DMS 273 treated with DMSO at 0.1 percent for 48 hours (cell line): ENCODE results near the gene THBS1.
A peak's percentile ranks its signal among the peaks of the same experiment; 100 is the strongest.

Source experiments
- DNase-seq: peaks from one replicate; lab custom pipeline; 2025; lab: John Stamatoyannopoulos, UW

The THBS1 gene

DNA sequence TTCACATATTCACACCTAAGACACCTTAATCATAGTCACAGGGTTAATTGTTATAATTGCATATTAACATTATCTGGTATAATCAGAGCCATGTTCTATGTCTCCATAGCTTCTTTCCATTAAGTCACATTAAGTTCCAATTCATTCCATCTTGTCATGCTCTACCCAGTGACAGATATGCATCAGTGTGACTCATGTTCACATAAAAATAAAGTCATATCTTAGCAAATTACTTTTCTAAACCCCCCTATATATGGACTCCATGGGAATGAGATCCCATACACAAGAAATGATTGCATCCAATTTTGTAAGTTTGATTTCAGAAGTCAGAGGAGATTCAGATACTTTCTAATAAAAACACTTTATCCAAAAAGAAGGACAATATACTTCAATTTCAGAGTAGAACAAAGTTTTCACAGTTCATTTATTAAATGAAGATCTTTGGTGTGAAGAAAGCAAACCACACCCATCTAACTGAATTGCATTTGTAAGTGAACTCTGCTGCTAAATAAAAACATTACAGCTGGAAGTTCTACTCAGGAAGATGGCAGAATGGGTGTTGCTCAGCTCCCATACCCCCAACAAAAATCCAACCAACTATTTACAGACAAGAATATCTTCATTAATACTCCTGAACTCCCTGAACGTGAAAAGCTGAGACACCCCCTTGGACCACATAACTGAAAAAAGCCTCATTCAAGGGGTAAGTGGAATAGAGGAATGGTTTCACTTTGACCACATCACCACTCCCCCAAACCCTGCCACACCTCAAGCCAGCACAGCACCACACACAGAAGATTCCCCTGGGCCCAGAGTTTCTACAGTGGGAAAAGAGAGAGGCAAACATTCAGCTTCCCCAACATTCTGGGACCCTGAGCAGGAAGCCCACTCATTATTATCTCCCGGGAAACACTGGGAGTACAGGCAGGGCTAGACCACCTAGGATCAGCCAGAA lies 27.6 kb downstream of the THBS1 start:
- no peak for DNase-seq

DNA sequence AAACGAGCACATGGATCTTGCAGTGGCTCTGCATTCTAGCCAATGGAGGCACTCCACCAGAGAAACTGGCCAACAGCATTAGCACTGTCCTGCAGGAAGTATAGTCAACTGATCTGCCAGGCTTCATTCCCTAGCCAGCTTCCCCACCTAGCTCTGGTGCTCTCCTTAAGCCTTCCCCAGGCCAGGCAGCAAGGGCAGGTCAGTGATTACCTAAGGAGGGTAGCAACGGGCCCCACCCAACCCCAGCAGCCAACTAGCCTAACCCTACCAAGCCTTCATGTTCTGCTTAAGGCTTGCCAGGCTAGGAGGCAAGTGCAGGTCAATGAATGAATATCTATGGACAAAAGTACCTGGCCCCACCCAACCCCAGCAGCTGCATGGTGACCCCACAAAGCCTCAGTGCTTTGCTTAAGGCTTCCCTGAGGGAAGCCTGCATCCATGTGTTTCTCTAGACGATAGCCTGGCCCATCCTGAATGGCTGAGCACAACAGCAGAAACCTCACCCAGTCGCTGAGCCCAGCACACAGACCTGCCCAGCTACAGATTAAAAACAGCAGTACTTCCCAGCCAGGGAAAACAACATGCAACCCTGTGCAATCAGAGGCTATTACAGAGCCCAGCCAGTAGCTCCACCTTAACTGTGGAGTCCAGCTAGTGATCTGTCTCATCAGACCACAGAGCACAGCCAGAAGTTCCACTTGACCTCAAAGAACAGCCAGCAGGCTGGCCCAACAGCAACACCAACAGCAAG lies 28.5 kb downstream of the THBS1 start:
- DNase-seq = no peak

- DNase-seq = no peak
These were observed 29.8 kb downstream of the THBS1 start for GRCh38 chr15:39610665-39611064.

DNA sequence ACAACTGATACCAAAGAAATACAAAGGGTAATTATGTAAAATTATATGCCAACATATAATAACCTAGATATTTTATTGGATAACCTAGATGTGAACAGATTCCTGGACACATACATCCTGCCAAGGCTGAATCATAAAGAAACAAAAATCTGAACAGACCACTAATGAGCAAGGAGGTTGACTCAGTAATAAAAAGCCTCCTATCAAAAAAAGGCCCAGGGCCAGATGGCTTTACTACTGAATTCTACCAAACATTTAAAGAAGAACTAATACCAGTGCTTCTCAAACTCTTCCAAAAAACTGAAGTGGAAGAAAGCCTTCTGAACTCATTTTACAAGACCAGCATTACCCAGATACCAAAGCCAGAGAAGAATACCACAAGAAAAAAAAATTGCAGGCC lies 32.4 kb downstream of the THBS1 start:
- no peak for DNase-seq

- DNase-seq = no peak
These were observed 33.0 kb downstream of the THBS1 start for GRCh38 chr15:39613861-39614260.

GRCh38 chr15:39616731-39617455 lies 36.0 kb downstream of the THBS1 start:
- DNase-seq = no peak

DNA sequence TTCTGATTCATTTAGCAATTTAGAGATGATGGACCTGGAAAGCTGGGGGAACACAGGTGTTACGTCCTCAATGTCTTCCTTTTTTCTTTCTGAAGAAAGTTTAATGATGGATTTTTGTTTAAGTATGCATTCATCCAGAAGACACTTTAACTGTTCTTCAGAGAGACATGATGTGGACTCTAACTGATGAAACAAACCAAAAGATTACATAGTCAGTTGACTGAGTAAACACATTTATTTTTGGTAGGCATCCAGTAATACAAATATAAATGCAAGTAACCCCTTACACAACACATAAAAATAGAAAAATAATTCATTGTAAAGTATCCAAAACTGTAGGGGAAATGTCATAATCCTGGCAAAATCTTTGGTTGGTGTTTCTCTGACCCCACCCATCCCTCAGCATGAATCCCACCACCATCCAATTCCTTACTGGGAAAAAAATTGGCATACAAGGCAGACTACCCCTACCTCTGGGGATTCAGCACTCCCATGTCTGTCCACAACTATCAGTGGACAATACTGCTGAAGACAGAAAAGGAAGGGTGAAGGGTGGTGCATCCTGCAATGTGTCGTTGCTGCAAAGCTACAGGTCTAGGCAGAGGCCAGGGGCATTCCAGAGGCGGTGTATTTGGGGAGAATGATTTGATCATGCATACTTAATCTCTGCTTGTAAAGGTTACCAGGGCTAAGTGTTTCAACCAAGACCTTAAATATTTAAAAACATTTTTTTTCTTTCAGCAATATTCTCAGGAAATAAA lies 37.4 kb downstream of the THBS1 start:
- DNase-seq = no peak

GRCh38 chr15:39621210-39621609 lies 40.3 kb downstream of the THBS1 start:
- DNase-seq = peak; percentile 4

DNA sequence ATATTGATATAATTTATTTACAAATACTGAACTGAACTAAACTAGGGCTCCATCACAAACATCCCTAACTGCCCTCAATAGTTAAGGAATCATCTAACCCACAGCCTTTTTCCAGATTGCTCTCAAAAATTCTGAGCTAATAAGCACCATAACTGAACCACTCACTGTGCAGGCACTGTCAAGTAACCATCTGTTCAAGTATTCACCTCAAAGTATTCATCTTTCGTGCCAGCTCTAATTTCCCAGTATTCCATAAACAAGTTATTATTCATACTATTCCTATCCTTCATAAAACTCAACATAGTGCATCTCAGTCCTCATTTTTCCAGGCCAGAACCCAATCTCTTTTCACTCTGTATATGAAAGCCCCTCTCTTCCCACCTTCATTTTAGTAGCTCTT lies 41.1 kb downstream of the THBS1 start:
- DNase-seq = peak; percentile 13

- DNase-seq = no peak
These were observed 42.0 kb downstream of the THBS1 start for GRCh38 chr15:39622660-39623516.

- no peak for DNase-seq
These were observed 42.7 kb downstream of the THBS1 start for GRCh38 chr15:39623529-39623931.

- no peak for DNase-seq
These were observed 43.9 kb downstream of the THBS1 start for GRCh38 chr15:39624806-39625205.

- DNase-seq = no peak
These were observed 44.6 kb downstream of the THBS1 start for GRCh38 chr15:39625451-39625850.

- DNase-seq = no peak
These were observed 45.0 kb downstream of the THBS1 start for GRCh38 chr15:39625856-39626255.

GRCh38 chr15:39627451-39628143 lies 46.7 kb downstream of the THBS1 start:
- DNase-seq = no peak

- DNase-seq = no peak
These were observed 47.2 kb downstream of the THBS1 start for GRCh38 chr15:39628144-39628508.

- DNase-seq = peak; percentile 19
These were observed 47.8 kb downstream of the THBS1 start for GRCh38 chr15:39628546-39629257.

- DNase-seq = no peak
These were observed 48.5 kb downstream of the THBS1 start for GRCh38 chr15:39629371-39629770.

GRCh38 chr15:39629906-39630305 lies 49.0 kb downstream of the THBS1 start:
- DNase-seq = no peak

DNA sequence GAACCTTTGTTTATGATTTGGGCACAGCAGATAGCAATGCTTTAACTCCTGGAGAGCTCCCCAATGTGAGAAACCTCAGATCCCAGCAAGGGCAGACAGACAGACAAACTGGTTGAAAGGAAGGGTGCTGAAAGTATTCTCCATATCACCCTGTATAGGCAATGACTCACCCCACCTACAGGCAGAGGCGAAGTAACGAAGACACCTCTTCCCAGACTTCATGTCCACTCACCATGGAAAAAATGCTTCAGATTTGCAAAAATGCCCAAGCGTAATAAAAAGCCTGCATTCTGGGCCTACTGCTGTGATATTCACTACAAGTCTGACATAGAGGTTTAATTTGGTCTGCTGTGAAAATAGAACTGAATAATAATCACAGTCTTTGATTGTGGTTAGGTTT lies 50.5 kb downstream of the THBS1 start:
- DNase-seq = no peak
